Measurements from ENCODE around the gene KCNQ1. TPM values are rescaled to one million over a fixed set of nuclear protein-coding genes. Genes with fewer than 3 reads are reported as not detected.

The KCNQ1 gene
- total RNA-seq, 1 experiment from 2014 or later = 2.5 TPM

GRCh38 chr11:2447253-2447950, 2.6 kb downstream of the KCNQ1 start (continued):
- TF ChIP-seq PRRX2 (CRISPR knock-in tag; IDR thresholded peaks at IDR 0.05) (no peak), JUN (CRISPR knock-in tag; IDR thresholded peaks at IDR 0.05) (no peak), TP53 (CRISPR knock-in tag; IDR thresholded peaks at IDR 0.05) (no peak), ELF4 (CRISPR knock-in tag; IDR thresholded peaks at IDR 0.05; ENCODE audit: low read depth) (no peak), JAZF1 (CRISPR knock-in tag; IDR thresholded peaks at IDR 0.05) (no peak), ZNF121 (CRISPR knock-in tag; IDR thresholded peaks at IDR 0.05) (no peak), ZNF281 (CRISPR knock-in tag; IDR thresholded peaks at IDR 0.05) (no peak), ERG (CRISPR knock-in tag; IDR thresholded peaks at IDR 0.05) (no peak), ATF3 (CRISPR knock-in tag; conservative IDR thresholded peaks at IDR 0.05) (no peak), HMGA2 (CRISPR knock-in tag; IDR thresholded peaks at IDR 0.05) (no peak), IRF2 (CRISPR knock-in tag; IDR thresholded peaks at IDR 0.05; ENCODE audit: borderline replicate concordance, low read depth) (no peak)

- peaks cover 85% of the 10 kb centered on the region for H3K27me3 Mint-ChIP-seq (ENCODE audit: low read depth)
- no peaks in the 10 kb centered on the region for H3K36me3 Mint-ChIP-seq
- no peaks in the 10 kb centered on the region for H3K9me3 Mint-ChIP-seq
- H3K27ac Mint-ChIP-seq = no peak overlapping the region
- CTCF ChIA-PET = no interaction called here
- peaks cover 3% of the 10 kb centered on the region for H3K4me1 Mint-ChIP-seq
- TF ChIP-seq ZNF121 (CRISPR knock-in tag; IDR thresholded peaks at IDR 0.05) = no peak
- no peak for TF ChIP-seq CBFB (CRISPR knock-in tag; IDR thresholded peaks at IDR 0.05; ENCODE audit: low read depth)
- TF ChIP-seq ELF4 (CRISPR knock-in tag; IDR thresholded peaks at IDR 0.05; ENCODE audit: low read depth) = no peak
- TF ChIP-seq NFYB (CRISPR knock-in tag; conservative IDR thresholded peaks at IDR 0.05; ENCODE audit: low read depth) = no peak
- TF ChIP-seq JAZF1 (CRISPR knock-in tag; IDR thresholded peaks at IDR 0.05) = no peak
- no peak for TF ChIP-seq FOXP1 (CRISPR knock-in tag; IDR thresholded peaks at IDR 0.05; ENCODE audit: borderline replicate concordance)
- no peak for TF ChIP-seq USF2 (CRISPR knock-in tag; IDR thresholded peaks at IDR 0.05)
- no peak for TF ChIP-seq ZBTB21 (CRISPR knock-in tag; IDR thresholded peaks at IDR 0.05; ENCODE audit: borderline replicate concordance)
- no peak for TF ChIP-seq ZNF532 (CRISPR knock-in tag; IDR thresholded peaks at IDR 0.05; ENCODE audit: borderline replicate concordance)
- no peak for TF ChIP-seq ZNF423 (CRISPR knock-in tag; IDR thresholded peaks at IDR 0.05)
- ATAC-seq (no peak), DNase-seq (ENCODE audit: low spot score) (no peak)
- no peak overlapping the region for H3K4me3 Mint-ChIP-seq
- POLR2A ChIA-PET = no interaction called here
Measured at GRCh38 chr11:2447951-2448650, 3.3 kb downstream of the KCNQ1 start.

Measured in WTC11 (cell line).